PC-3 (cell line): Measurements from ENCODE around the gene MLF2. TPM values are rescaled to one million over a fixed set of nuclear protein-coding genes. Genes with fewer than 3 reads are reported as not detected.
A peak's percentile ranks its signal among the peaks of the same experiment; 100 is the strongest.

Source experiments
- ATAC-seq: fragments of 200-7000 bp; cut with Tn5 transposase; 2 replicates; pipeline ENCODE4 v1.9.1; 2020; ENCODE audit warnings: mild to moderate bottlenecking, moderate library complexity
- BruUV-seq: library from RNA; stranded (reverse); fragments of 400-500 nt; replicated peaks from 2 replicates; lab custom pipeline; 2021; lab: Mats Ljungman, UMichigan
- CTCF ChIA-PET: fragments of 300-600 bp; sonication (Branson Sonifier 250); formaldehyde crosslinking; loops from one replicate; lab custom pipeline; 2022; ENCODE audit warnings: antibody characterized with exemption; lab: Charles Lee
- POLR2A ChIA-PET: fragments of 300-600 bp; sonication (Branson Sonifier 250); formaldehyde crosslinking; loops from one replicate; lab custom pipeline; 2022; ENCODE audit warnings: antibody characterized with exemption; ENCODE audit not compliant: unreplicated experiment; lab: Charles Lee
- DNase-seq: peaks from one replicate; pipeline ENCODE4 v3.0.0-alpha.2; 2015
- H2AFZ ChIP-seq: fragments of 300-600 bp; sonication (generic); 2 replicates; pipeline ENCODE4 v1.6.0; 2016; ENCODE audit warnings: antibody characterized with exemption, low read length
- H3F3A ChIP-seq: fragments of 300-600 bp; sonication (generic); one replicate; pipeline ENCODE4 v1.6.0; 2017; ENCODE audit warnings: antibody characterized with exemption, low read length, control low read depth, mild to moderate bottlenecking; ENCODE audit not compliant: unreplicated experiment
- H3K27ac ChIP-seq: fragments of 300-600 bp; sonication (generic); 2 replicates; pipeline ENCODE4 v1.5.1; 2016; ENCODE audit warnings: mild to moderate bottlenecking, low read length
- H3K27me3 ChIP-seq: fragments of 300-600 bp; sonication (generic); 2 replicates; pipeline ENCODE4 v1.6.1; 2016; ENCODE audit warnings: low read length, mixed read lengths
- H3K36me3 ChIP-seq: fragments of 300-600 bp; sonication (generic); 2 replicates; pipeline ENCODE4 v1.6.1; 2016; ENCODE audit warnings: low read depth, mixed run types, low read length, mixed read lengths
- H3K4me1 ChIP-seq: fragments of 300-600 bp; sonication (generic); 2 replicates; pipeline ENCODE4 v1.5.1; 2016; ENCODE audit warnings: low read length; ENCODE audit not compliant: insufficient read depth
- H3K4me2 ChIP-seq: fragments of 300-600 bp; sonication (generic); 2 replicates; pipeline ENCODE4 v1.6.0; 2016; ENCODE audit warnings: low read length
- H3K4me3 ChIP-seq: fragments of 300-600 bp; sonication (generic); 2 replicates; pipeline ENCODE4 v1.5.1; 2016; ENCODE audit warnings: mild to moderate bottlenecking, low read length, mixed read lengths
- H3K79me2 ChIP-seq: fragments of 300-600 bp; sonication (generic); 2 replicates; pipeline ENCODE4 v1.6.1; 2017; ENCODE audit warnings: low read length, mixed read lengths
- H3K9ac ChIP-seq: fragments of 300-600 bp; sonication (generic); 2 replicates; pipeline ENCODE4 v1.6.0; 2016; ENCODE audit warnings: mild to moderate bottlenecking, low read length
- H3K9me2 ChIP-seq: fragments of 300-600 bp; sonication (generic); replicated peaks from 2 replicates; pipeline ENCODE4 v1.6.1; 2016; ENCODE audit warnings: mixed run types, low read length, mixed read lengths
- H3K9me3 ChIP-seq: fragments of 300-600 bp; sonication (generic); 2 replicates; pipeline ENCODE4 v1.6.1; 2016; ENCODE audit warnings: low read length, mixed read lengths
- H4K20me1 ChIP-seq: fragments of 300-600 bp; sonication (generic); 2 replicates; pipeline ENCODE4 v1.6.1; 2016; ENCODE audit warnings: low read length, mixed read lengths
- CTCF ChIP-seq: fragments of 300-600 bp; sonication (generic); conservative IDR thresholded peaks from 2 replicates; pipeline ENCODE4 v1.5.1; 2017; ENCODE audit warnings: antibody characterized with exemption, low read depth, mild to moderate bottlenecking, low read length
- EZH2 ChIP-seq: fragments of 300-600 bp; sonication (generic); IDR thresholded peaks from one replicate; pipeline ENCODE4 v1.6.1; 2017; ENCODE audit warnings: antibody characterized with exemption, mild to moderate bottlenecking, low read length; ENCODE audit not compliant: unreplicated experiment
- EZH2phosphoT487 ChIP-seq: fragments of 300-600 bp; sonication (generic); IDR thresholded peaks from 2 replicates; pipeline ENCODE4 v1.6.1; 2018; ENCODE audit warnings: mild to moderate bottlenecking, antibody characterized with exemption, low read length, borderline replicate concordance
- intact Hi-C: fragments of 100-400 bp; cut with micrococcal nuclease; formaldehyde crosslinking; loops from 2 replicates; pipeline ENCODE4 v1.9.0; 2023
- total RNA-seq: library from RNA; depleted of rRNA; stranded (reverse); fragments of >200 nt; gene quantifications from 2 replicates; pipeline ENCODE4 v1.2.3, GENCODE V29; 2014

The MLF2 gene
- total RNA-seq, 1 experiment from 2014 or later: 222 TPM

GRCh38 chr12:6703631-6704030 is 49.3 kb downstream of the MLF2 start:
- Histone ChIP-seq H4K20me1 (no peaks in the 10 kb centered on the region), H3K4me3 (no peak overlapping the region), H3K27ac (no peak overlapping the region), H3K27me3 (peaks cover 32% of the 10 kb centered on the region), H3K4me1 (no peaks in the 10 kb centered on the region), H3K9me3 (no peaks in the 10 kb centered on the region), H2AFZ (no peak overlapping the region), H3K36me3 (no peaks in the 10 kb centered on the region), H3K79me2 (no peaks in the 10 kb centered on the region), H3K4me2 (no peak overlapping the region), H3K9me2 (no peaks in the 10 kb centered on the region), H3F3A (no peaks in the 10 kb centered on the region), H3K9ac (no peak overlapping the region)
- no peak for DNase-seq
- ChIA-PET POLR2A (no interaction called here), CTCF (no interaction called here)
- no peak for TF ChIP-seq CTCF
- no peak for TF ChIP-seq EZH2phosphoT487
- TF ChIP-seq EZH2: no peak
- no peak for ATAC-seq
- intact Hi-C loops: no loop called here
- BruUV-seq: no TSS peak

- Histone ChIP-seq H3K9me2 (no peaks in the 10 kb centered on the region), H3K79me2 (no peaks in the 10 kb centered on the region), H3K36me3 (no peaks in the 10 kb centered on the region), H3K4me2 (peak overlapping the region; percentile 37; the same call in 1 of the 2 replicates), H3K27ac (no peak overlapping the region), H3K9me3 (no peaks in the 10 kb centered on the region), H4K20me1 (no peaks in the 10 kb centered on the region), H3K4me3 (no peak overlapping the region), H3K27me3 (peaks cover 33% of the 10 kb centered on the region), H3K9ac (no peak overlapping the region), H3K4me1 (no peaks in the 10 kb centered on the region), H3F3A (no peaks in the 10 kb centered on the region), H2AFZ (no peak overlapping the region)
- CTCF ChIA-PET: no interaction called here
- intact Hi-C loops: no loop called here
- no TSS peak for BruUV-seq
- DNase-seq (no peak), ATAC-seq (no peak)
- POLR2A ChIA-PET: no interaction called here
- TF ChIP-seq CTCF (no peak), EZH2phosphoT487 (no peak), EZH2 (no peak)
These were observed 51.7 kb downstream of the MLF2 start for GRCh38 chr12:6701078-6701768.

- Histone ChIP-seq H3K27me3 (peaks cover 33% of the 10 kb centered on the region), H3K79me2 (no peaks in the 10 kb centered on the region), H3K4me1 (no peaks in the 10 kb centered on the region), H3K9ac (no peak within 1 kb of the TSS), H3K4me3 (peak within 1 kb of the TSS; percentile 35; the same call in 1 of the 2 replicates), H3K9me2 (no peaks in the 10 kb centered on the region), H3K9me3 (no peaks in the 10 kb centered on the region), H2AFZ (no peak within 1 kb of the TSS), H3K4me2 (peak within 1 kb of the TSS; percentile 37; the same call in 1 of the 2 replicates), H3K27ac (no peak within 1 kb of the TSS), H3K36me3 (no peaks in the 10 kb centered on the region), H4K20me1 (no peaks in the 10 kb centered on the region), H3F3A (no peaks in the 10 kb centered on the region)
- intact Hi-C loops: no loop called here
- ChIA-PET POLR2A (no interaction called here), CTCF (no interaction called here)
- TF ChIP-seq EZH2phosphoT487 (no peak), CTCF (no peak), EZH2 (no peak)
- DNase-seq (no peak), ATAC-seq (peak; percentile 35)
- BruUV-seq: no TSS peak
These were observed 52.3 kb downstream of the MLF2 start, which contains the start of gene PIANP for GRCh38 chr12:6700646-6701051. Gene PIANP (minus strand): TSS chr12:6700815. CDS start chr12:6698061, 2,754 bp downstream.
